Mesothelial cell of epicardium (in vitro differentiated cells): ENCODE results near the gene SLC4A7. TPM values are rescaled to one million over a fixed set of nuclear protein-coding genes. Genes with fewer than 3 reads are reported as not detected.
"Not testable (repeated sequence)": the region's sequence is repeated elsewhere in the genome, so short reads cannot be mapped to it uniquely, and the experiment has no call there.

ENCODE experiments used
- DNase-seq, 2 experiments: peaks; one replicate each; pipeline ENCODE4 v3.0.0; 2021; ENCODE audit warnings: low spot score in 2 of 2; ENCODE audit not compliant: unreplicated experiment in 2 of 2
- H3K27ac Mint-ChIP-seq: 2 replicates; pipeline ENCODE4 v1.8.0; 2021; ENCODE audit warnings: mixed read lengths
- H3K27me3 Mint-ChIP-seq: 2 replicates; pipeline ENCODE4 v1.8.0; 2021; ENCODE audit warnings: low read depth, mixed read lengths
- H3K36me3 Mint-ChIP-seq: 2 replicates; pipeline ENCODE4 v1.8.0; 2021; ENCODE audit warnings: mixed read lengths
- H3K4me1 Mint-ChIP-seq: 2 replicates; pipeline ENCODE4 v1.8.0; 2021; ENCODE audit warnings: mixed read lengths
- H3K4me3 Mint-ChIP-seq: 2 replicates; pipeline ENCODE4 v1.8.0; 2021; ENCODE audit warnings: mild to moderate bottlenecking, moderate library complexity, mixed read lengths
- H3K9me3 Mint-ChIP-seq: 2 replicates; pipeline ENCODE4 v1.8.0; 2021; ENCODE audit warnings: mixed read lengths
- total RNA-seq: library from RNA; stranded (reverse); gene quantifications from 3 replicates; pipeline ENCODE4 v1.2.1, GENCODE V29; 2021
- TF ChIP-seq, protein P1 (sequence below): fragments of 200-600 bp; sonication (generic); IDR thresholded peaks from one replicate; pipeline ENCODE4 v1.5.0; 2021; ENCODE audit warnings: antibody characterized with exemption; ENCODE audit not compliant: unreplicated experiment

Gene SLC4A7
- total RNA-seq, 1 donor from 2014 or later, result 46.3 TPM

DNA sequence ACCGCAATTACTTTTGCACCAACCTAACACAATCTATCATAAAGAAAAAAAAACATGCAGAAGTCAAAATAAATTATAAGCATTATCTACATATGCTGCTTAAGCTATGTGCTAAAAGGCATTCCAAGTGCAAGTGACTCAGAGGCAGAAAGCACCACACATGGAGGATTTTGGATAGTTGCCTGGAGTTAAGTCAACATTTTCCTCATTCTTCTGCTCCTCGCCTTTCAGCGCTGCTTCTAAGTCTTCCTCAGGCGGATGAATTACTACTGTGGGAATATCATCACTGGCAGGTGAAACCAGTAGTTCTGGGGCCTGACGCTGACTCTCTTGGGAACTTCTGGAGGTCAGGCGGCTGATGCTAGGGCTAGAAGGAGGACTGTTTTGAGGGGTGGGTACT, 53.1 kb downstream of the SLC4A7 start:
- TF ChIP-seq, protein P1, sequence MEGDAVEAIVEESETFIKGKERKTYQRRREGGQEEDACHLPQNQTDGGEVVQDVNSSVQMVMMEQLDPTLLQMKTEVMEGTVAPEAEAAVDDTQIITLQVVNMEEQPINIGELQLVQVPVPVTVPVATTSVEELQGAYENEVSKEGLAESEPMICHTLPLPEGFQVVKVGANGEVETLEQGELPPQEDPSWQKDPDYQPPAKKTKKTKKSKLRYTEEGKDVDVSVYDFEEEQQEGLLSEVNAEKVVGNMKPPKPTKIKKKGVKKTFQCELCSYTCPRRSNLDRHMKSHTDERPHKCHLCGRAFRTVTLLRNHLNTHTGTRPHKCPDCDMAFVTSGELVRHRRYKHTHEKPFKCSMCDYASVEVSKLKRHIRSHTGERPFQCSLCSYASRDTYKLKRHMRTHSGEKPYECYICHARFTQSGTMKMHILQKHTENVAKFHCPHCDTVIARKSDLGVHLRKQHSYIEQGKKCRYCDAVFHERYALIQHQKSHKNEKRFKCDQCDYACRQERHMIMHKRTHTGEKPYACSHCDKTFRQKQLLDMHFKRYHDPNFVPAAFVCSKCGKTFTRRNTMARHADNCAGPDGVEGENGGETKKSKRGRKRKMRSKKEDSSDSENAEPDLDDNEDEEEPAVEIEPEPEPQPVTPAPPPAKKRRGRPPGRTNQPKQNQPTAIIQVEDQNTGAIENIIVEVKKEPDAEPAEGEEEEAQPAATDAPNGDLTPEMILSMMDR, result no peak
- Mint-ChIP-seq H3K4me3 (no peak overlapping the region), H3K4me1 (peaks cover 8% of the 10 kb centered on the region), H3K27me3 (no peaks in the 10 kb centered on the region), H3K27ac (peak overlapping the region; percentile 83), H3K9me3 (no peaks in the 10 kb centered on the region), H3K36me3 (peaks cover 32% of the 10 kb centered on the region)
- DNase-seq, result no peak

DNA sequence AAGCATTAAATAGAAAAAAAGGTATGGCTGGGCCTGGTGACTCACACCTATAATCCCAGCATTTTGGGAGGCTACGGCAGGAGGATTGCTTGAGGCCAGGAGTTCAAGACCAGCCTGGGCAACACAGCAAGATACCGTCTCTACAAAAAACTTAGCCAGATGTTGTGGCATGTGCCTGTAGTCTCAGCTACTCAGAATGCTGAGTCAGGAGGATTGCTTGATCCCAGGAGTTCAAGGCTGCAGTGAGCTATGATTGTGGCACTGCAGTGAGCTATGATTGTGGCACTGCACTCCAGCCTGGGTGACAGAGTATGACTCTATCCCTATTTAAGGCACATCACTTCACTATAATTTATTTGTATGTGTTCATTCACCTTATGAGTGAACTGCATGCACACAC, 54.3 kb downstream of the SLC4A7 start:
- H3K4me3 Mint-ChIP-seq, result no peak overlapping the region
- peaks cover 8% of the 10 kb centered on the region for H3K4me1 Mint-ChIP-seq
- TF ChIP-seq, protein P1, result no peak
- no peak overlapping the region for H3K27ac Mint-ChIP-seq
- no peaks in the 10 kb centered on the region for H3K27me3 Mint-ChIP-seq
- H3K9me3 Mint-ChIP-seq, result no peaks in the 10 kb centered on the region
- peaks cover 24% of the 10 kb centered on the region for H3K36me3 Mint-ChIP-seq
- no peak for DNase-seq

DNA sequence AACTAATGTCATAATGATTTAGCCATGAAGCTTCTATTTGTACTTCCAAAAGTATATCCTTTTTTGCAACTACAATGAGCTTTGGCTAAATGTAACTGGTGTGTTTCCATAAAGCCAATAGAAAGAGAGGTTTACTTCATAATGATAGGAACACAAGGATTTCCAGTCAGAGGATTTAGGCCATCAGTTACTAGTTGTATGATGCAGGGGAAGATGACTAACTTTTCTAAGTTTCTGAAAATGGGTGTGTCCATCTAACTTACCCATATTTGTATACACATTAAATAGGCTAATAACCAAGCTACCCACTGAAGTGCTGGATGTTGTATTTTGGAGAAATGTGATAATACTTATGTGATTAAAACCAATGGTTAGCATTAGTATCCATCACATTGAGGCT, 55.7 kb downstream of the SLC4A7 start:
- H3K27me3 Mint-ChIP-seq, result no peaks in the 10 kb centered on the region
- no peak for DNase-seq

DNA sequence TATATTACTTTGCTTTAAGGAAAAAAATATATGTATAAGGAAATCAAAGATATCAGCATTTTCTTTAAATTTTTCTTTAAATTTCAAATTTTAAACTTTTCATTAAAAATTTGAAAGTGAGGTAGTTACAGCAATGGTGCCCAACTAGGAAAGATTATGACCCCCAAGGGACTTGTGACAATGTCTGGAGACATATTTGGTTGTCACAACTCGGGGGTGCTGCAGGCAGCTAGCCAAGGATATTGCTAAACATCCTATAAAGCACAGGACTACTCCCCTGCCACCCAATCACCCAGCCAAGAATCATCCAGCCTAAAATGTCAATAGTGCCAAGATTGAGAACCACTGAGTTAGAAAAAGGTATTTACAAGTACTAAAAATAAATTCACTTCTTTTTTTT, 57.3 kb downstream of the SLC4A7 start:
- H3K4me3 Mint-ChIP-seq, result no peak overlapping the region
- H3K36me3 Mint-ChIP-seq, result peaks cover 19% of the 10 kb centered on the region
- TF ChIP-seq, protein P1, result no peak
- DNase-seq, result no peak
- H3K27me3 Mint-ChIP-seq, result no peaks in the 10 kb centered on the region
- no peak overlapping the region for H3K27ac Mint-ChIP-seq
- H3K9me3 Mint-ChIP-seq, result no peaks in the 10 kb centered on the region
- H3K4me1 Mint-ChIP-seq, result peaks cover 8% of the 10 kb centered on the region

More for the DNA sequence above, 55.7 kb downstream of the SLC4A7 start:
- Mint-ChIP-seq H3K27ac (no peak overlapping the region), H3K9me3 (no peaks in the 10 kb centered on the region), H3K36me3 (peaks cover 24% of the 10 kb centered on the region), H3K4me3 (no peak overlapping the region), H3K4me1 (peaks cover 8% of the 10 kb centered on the region)
- TF ChIP-seq, protein P1, result no peak

DNA sequence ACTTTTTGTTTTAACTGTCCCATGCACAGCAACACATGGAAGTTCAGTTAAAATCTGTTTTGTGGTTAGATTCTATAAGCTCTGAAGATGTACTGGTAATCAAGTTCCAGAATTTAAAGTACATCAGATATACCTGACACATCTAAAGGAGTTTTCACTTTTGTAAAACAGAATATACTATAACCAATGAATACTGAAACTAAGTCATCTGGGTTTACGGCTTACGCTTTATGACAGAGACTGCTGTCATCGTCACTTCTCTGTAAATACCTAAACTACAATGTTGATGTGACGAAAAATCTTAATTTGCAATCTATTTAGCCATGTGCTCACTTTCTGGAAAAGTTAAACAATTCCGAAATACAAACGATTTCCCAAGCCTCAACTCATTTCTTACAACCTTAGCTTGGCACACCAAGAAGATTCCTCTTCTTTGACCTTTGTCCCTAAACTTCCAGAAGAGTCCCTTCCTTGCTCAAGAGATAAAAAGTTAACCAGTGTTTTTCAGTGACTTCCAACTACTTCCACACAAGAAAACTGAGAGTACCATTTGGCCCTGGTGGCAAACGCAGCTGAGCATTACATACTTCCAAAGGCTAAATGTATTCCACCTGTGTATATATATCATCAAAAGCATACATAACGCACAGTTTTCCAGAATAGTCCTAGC, 58.2 kb downstream of the SLC4A7 start:
- H3K4me3 Mint-ChIP-seq, result no peak overlapping the region
- no peak overlapping the region for H3K27ac Mint-ChIP-seq
- H3K9me3 Mint-ChIP-seq, result no peaks in the 10 kb centered on the region
- no peaks in the 10 kb centered on the region for H3K27me3 Mint-ChIP-seq
- no peak for DNase-seq
- peaks cover 1% of the 10 kb centered on the region for H3K4me1 Mint-ChIP-seq
- TF ChIP-seq, protein P1, result no peak
- peaks cover 14% of the 10 kb centered on the region for H3K36me3 Mint-ChIP-seq

DNA sequence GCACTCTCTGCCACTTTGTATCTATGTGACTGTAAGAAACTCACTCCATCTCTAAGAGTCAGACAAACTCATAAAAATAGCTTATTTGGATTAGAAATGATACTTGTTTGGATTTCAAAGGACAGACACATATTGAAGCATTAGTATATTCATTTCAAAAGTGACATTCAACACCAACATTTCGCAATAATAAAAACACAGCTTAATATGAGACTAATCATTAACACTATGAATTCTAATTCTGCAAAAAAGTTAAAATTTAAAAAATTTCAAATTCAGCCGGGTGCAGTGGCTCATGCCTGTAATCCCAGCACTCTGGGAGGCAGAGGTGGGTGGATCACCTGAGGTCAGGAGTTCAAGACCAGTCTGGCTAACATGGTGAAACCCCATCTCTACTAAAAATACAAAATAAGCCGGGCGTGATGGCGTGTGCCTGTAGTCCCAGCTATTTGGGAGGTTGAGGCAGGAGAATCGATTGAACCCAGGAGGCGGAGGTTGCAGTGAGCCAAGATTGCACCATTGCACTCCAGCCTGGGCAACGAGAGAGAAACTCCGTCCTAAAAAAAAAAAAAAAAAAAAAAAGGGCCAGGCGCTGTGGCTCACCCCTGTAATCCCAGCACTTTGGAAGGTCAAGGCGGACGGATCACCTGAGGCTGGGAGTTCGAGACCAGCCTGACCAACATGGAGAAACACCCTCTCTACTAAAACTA, 59.2 kb downstream of the SLC4A7 start:
- not testable (repeated sequence) for H3K27ac Mint-ChIP-seq, DNase-seq, H3K9me3 Mint-ChIP-seq, H3K4me3 Mint-ChIP-seq, H3K27me3 Mint-ChIP-seq, H3K4me1 Mint-ChIP-seq
- peaks cover 22% of the 10 kb centered on the region for H3K36me3 Mint-ChIP-seq
